ENCODE data around the gene CEP104.
A peak's percentile ranks its signal among the peaks of the same experiment; 100 is the strongest.

CEP104 gene

GRCh38 chr1:3837685-3838084, 19.3 kb downstream of the CEP104 start:
- no peaks in the 10 kb centered on the region for H3K4me1 ChIP-seq (ENCODE audit: control insufficient read depth, insufficient read depth, low read length)
- no peak overlapping the region for H3K9ac ChIP-seq (ENCODE audit: low read length)
- H3K4me3 ChIP-seq (ENCODE audit: low read length) = no peak overlapping the region
- DNase-seq (ENCODE audit: low read depth) = no peak
- no peaks in the 10 kb centered on the region for H3K27me3 ChIP-seq (replicated peaks; ENCODE audit: control insufficient read depth, insufficient read depth, low read length)
- H3K36me3 ChIP-seq (ENCODE audit: control insufficient read depth, insufficient read depth, low read length, severe bottlenecking) = peaks cover 84% of the 10 kb centered on the region
- H3K9me3 ChIP-seq (ENCODE audit: control insufficient read depth, low read length) = peaks cover 10% of the 10 kb centered on the region

GRCh38 chr1:3837200-3837599, 19.8 kb downstream of the CEP104 start:
- Histone ChIP-seq H3K27me3 (replicated peaks; ENCODE audit: control insufficient read depth, insufficient read depth, low read length) (no peaks in the 10 kb centered on the region), H3K36me3 (ENCODE audit: control insufficient read depth, insufficient read depth, low read length, severe bottlenecking) (peaks cover 81% of the 10 kb centered on the region), H3K4me3 (ENCODE audit: low read length) (no peak overlapping the region), H3K4me1 (ENCODE audit: control insufficient read depth, insufficient read depth, low read length) (no peaks in the 10 kb centered on the region), H3K9ac (ENCODE audit: low read length) (no peak overlapping the region), H3K9me3 (ENCODE audit: control insufficient read depth, low read length) (peaks cover 10% of the 10 kb centered on the region)
- DNase-seq (ENCODE audit: low read depth) = no peak

- peaks cover 10% of the 10 kb centered on the region for H3K9me3 ChIP-seq (ENCODE audit: control insufficient read depth, low read length)
- no peak for DNase-seq (ENCODE audit: low read depth)
- H3K4me1 ChIP-seq (ENCODE audit: control insufficient read depth, insufficient read depth, low read length) = peaks cover 4% of the 10 kb centered on the region
- peaks cover 84% of the 10 kb centered on the region for H3K36me3 ChIP-seq (ENCODE audit: control insufficient read depth, insufficient read depth, low read length, severe bottlenecking)
- no peak overlapping the region for H3K4me3 ChIP-seq (ENCODE audit: low read length)
- H3K9ac ChIP-seq (ENCODE audit: low read length) = no peak overlapping the region
- H3K27me3 ChIP-seq (replicated peaks; ENCODE audit: control insufficient read depth, insufficient read depth, low read length) = no peaks in the 10 kb centered on the region
Measured at GRCh38 chr1:3836421-3836820, 20.6 kb downstream of the CEP104 start.

- Histone ChIP-seq H3K9ac (ENCODE audit: low read length) (no peak overlapping the region), H3K36me3 (ENCODE audit: control insufficient read depth, insufficient read depth, low read length, severe bottlenecking) (peaks cover 88% of the 10 kb centered on the region), H3K9me3 (ENCODE audit: control insufficient read depth, low read length) (peaks cover 10% of the 10 kb centered on the region), H3K4me3 (ENCODE audit: low read length) (no peak overlapping the region), H3K27me3 (replicated peaks; ENCODE audit: control insufficient read depth, insufficient read depth, low read length) (no peaks in the 10 kb centered on the region), H3K4me1 (ENCODE audit: control insufficient read depth, insufficient read depth, low read length) (peaks cover 4% of the 10 kb centered on the region)
- DNase-seq (ENCODE audit: low read depth) = no peak
Measured at GRCh38 chr1:3834701-3835100, 22.3 kb downstream of the CEP104 start.

GRCh38 chr1:3831689-3832088, 25.3 kb downstream of the CEP104 start:
- Histone ChIP-seq H3K9ac (ENCODE audit: low read length) (no peak overlapping the region), H3K4me3 (ENCODE audit: low read length) (no peak overlapping the region), H3K4me1 (ENCODE audit: control insufficient read depth, insufficient read depth, low read length) (peaks cover 4% of the 10 kb centered on the region), H3K36me3 (ENCODE audit: control insufficient read depth, insufficient read depth, low read length, severe bottlenecking) (peaks cover 83% of the 10 kb centered on the region), H3K27me3 (replicated peaks; ENCODE audit: control insufficient read depth, insufficient read depth, low read length) (no peaks in the 10 kb centered on the region), H3K9me3 (ENCODE audit: control insufficient read depth, low read length) (peaks cover under 1% of the 10 kb centered on the region)
- DNase-seq (ENCODE audit: low read depth) = peak; percentile 55

- Histone ChIP-seq H3K9me3 (ENCODE audit: control insufficient read depth, low read length) (no peaks in the 10 kb centered on the region), H3K27me3 (replicated peaks; ENCODE audit: control insufficient read depth, insufficient read depth, low read length) (no peaks in the 10 kb centered on the region), H3K36me3 (ENCODE audit: control insufficient read depth, insufficient read depth, low read length, severe bottlenecking) (peaks cover 78% of the 10 kb centered on the region), H3K4me1 (ENCODE audit: control insufficient read depth, insufficient read depth, low read length) (peaks cover 4% of the 10 kb centered on the region), H3K4me3 (ENCODE audit: low read length) (no peak overlapping the region), H3K9ac (ENCODE audit: low read length) (no peak overlapping the region)
- DNase-seq (ENCODE audit: low read depth) = no peak
Measured at GRCh38 chr1:3828391-3828790, 28.6 kb downstream of the CEP104 start.

GRCh38 chr1:3827813-3828307, 29.2 kb downstream of the CEP104 start:
- DNase-seq (ENCODE audit: low read depth) = no peak
- H3K4me1 ChIP-seq (ENCODE audit: control insufficient read depth, insufficient read depth, low read length) = peaks cover 4% of the 10 kb centered on the region
- H3K36me3 ChIP-seq (ENCODE audit: control insufficient read depth, insufficient read depth, low read length, severe bottlenecking) = peaks cover 80% of the 10 kb centered on the region

GRCh38 chr1:3825356-3825755, 31.7 kb downstream of the CEP104 start:
- Histone ChIP-seq H3K9ac (ENCODE audit: low read length) (no peak overlapping the region), H3K9me3 (ENCODE audit: control insufficient read depth, low read length) (no peaks in the 10 kb centered on the region), H3K36me3 (ENCODE audit: control insufficient read depth, insufficient read depth, low read length, severe bottlenecking) (peaks cover 85% of the 10 kb centered on the region), H3K4me1 (ENCODE audit: control insufficient read depth, insufficient read depth, low read length) (no peaks in the 10 kb centered on the region), H3K4me3 (ENCODE audit: low read length) (no peak overlapping the region), H3K27me3 (replicated peaks; ENCODE audit: control insufficient read depth, insufficient read depth, low read length) (no peaks in the 10 kb centered on the region)
- no peak for DNase-seq (ENCODE audit: low read depth)

More at GRCh38 chr1:3827813-3828307, 29.2 kb downstream of the CEP104 start:
- no peaks in the 10 kb centered on the region for H3K9me3 ChIP-seq (ENCODE audit: control insufficient read depth, low read length)
- no peaks in the 10 kb centered on the region for H3K27me3 ChIP-seq (replicated peaks; ENCODE audit: control insufficient read depth, insufficient read depth, low read length)
- no peak overlapping the region for H3K9ac ChIP-seq (ENCODE audit: low read length)
- no peak overlapping the region for H3K4me3 ChIP-seq (ENCODE audit: low read length)

- no peak for DNase-seq (ENCODE audit: low read depth)
- Histone ChIP-seq H3K9ac (ENCODE audit: low read length) (no peak overlapping the region), H3K9me3 (ENCODE audit: control insufficient read depth, low read length) (no peaks in the 10 kb centered on the region), H3K27me3 (replicated peaks; ENCODE audit: control insufficient read depth, insufficient read depth, low read length) (no peaks in the 10 kb centered on the region), H3K4me3 (ENCODE audit: low read length) (no peak overlapping the region), H3K4me1 (ENCODE audit: control insufficient read depth, insufficient read depth, low read length) (no peaks in the 10 kb centered on the region), H3K36me3 (ENCODE audit: control insufficient read depth, insufficient read depth, low read length, severe bottlenecking) (peaks cover 85% of the 10 kb centered on the region)
Measured at GRCh38 chr1:3824650-3825049, 32.4 kb downstream of the CEP104 start.

- Histone ChIP-seq H3K4me1 (ENCODE audit: control insufficient read depth, insufficient read depth, low read length) (no peaks in the 10 kb centered on the region), H3K4me3 (ENCODE audit: low read length) (no peak overlapping the region), H3K36me3 (ENCODE audit: control insufficient read depth, insufficient read depth, low read length, severe bottlenecking) (peaks cover 75% of the 10 kb centered on the region), H3K9ac (ENCODE audit: low read length) (no peak overlapping the region), H3K27me3 (replicated peaks; ENCODE audit: control insufficient read depth, insufficient read depth, low read length) (no peaks in the 10 kb centered on the region), H3K9me3 (ENCODE audit: control insufficient read depth, low read length) (no peaks in the 10 kb centered on the region)
- DNase-seq (ENCODE audit: low read depth) = no peak
Measured at GRCh38 chr1:3822421-3822820, 34.6 kb downstream of the CEP104 start.

- Histone ChIP-seq H3K9ac (ENCODE audit: low read length) (no peak overlapping the region), H3K9me3 (ENCODE audit: control insufficient read depth, low read length) (no peaks in the 10 kb centered on the region), H3K4me1 (ENCODE audit: control insufficient read depth, insufficient read depth, low read length) (no peaks in the 10 kb centered on the region), H3K27me3 (replicated peaks; ENCODE audit: control insufficient read depth, insufficient read depth, low read length) (no peaks in the 10 kb centered on the region), H3K4me3 (ENCODE audit: low read length) (no peak overlapping the region), H3K36me3 (ENCODE audit: control insufficient read depth, insufficient read depth, low read length, severe bottlenecking) (peaks cover 70% of the 10 kb centered on the region)
- DNase-seq (ENCODE audit: low read depth) = no peak
Measured at GRCh38 chr1:3821908-3822307, 35.1 kb downstream of the CEP104 start.

- Histone ChIP-seq H3K9ac (ENCODE audit: low read length) (no peak overlapping the region), H3K27me3 (replicated peaks; ENCODE audit: control insufficient read depth, insufficient read depth, low read length) (no peaks in the 10 kb centered on the region), H3K9me3 (ENCODE audit: control insufficient read depth, low read length) (no peaks in the 10 kb centered on the region), H3K4me3 (ENCODE audit: low read length) (no peak overlapping the region), H3K36me3 (ENCODE audit: control insufficient read depth, insufficient read depth, low read length, severe bottlenecking) (peaks cover 66% of the 10 kb centered on the region), H3K4me1 (ENCODE audit: control insufficient read depth, insufficient read depth, low read length) (no peaks in the 10 kb centered on the region)
- no peak for DNase-seq (ENCODE audit: low read depth)
Measured at GRCh38 chr1:3821447-3821846, 35.6 kb downstream of the CEP104 start.

All from adipocyte (in vitro differentiated cells).